HUES48 (cell line): Measurements from ENCODE around the gene KCTD7.
A peak's percentile ranks its signal among the peaks of the same experiment; 100 is the strongest.
"Not testable (repeated sequence)": the region's sequence is repeated elsewhere in the genome, so short reads cannot be mapped to it uniquely, and the experiment has no call there.

Experiments used
- H3K27ac ChIP-seq: one replicate; pipeline ENCODE4 v1.7.0; 2013; ENCODE audit warnings: low read depth, low read length, inconsistent platforms
- H3K27me3 ChIP-seq: 2 replicates; pipeline ENCODE4 v1.6.1; 2013; ENCODE audit warnings: mild to moderate bottlenecking, low read length; ENCODE audit not compliant: control insufficient read depth, insufficient read depth
- H3K36me3 ChIP-seq: 2 replicates; pipeline ENCODE4 v1.6.1; 2013; ENCODE audit warnings: low read length; ENCODE audit not compliant: control insufficient read depth, insufficient read depth
- H3K4me1 ChIP-seq: 2 replicates; pipeline ENCODE4 v1.6.1; 2013; ENCODE audit warnings: mild to moderate bottlenecking, low read length; ENCODE audit not compliant: control insufficient read depth, insufficient read depth
- H3K4me3 ChIP-seq: 2 replicates; pipeline ENCODE4 v1.5.1; 2013; ENCODE audit warnings: mild to moderate bottlenecking, low read depth, low read length
- H3K9ac ChIP-seq: 2 replicates; pipeline ENCODE4 v1.6.1; 2013; ENCODE audit warnings: mild to moderate bottlenecking, low read depth, low read length, moderate library complexity
- H3K9me3 ChIP-seq: 2 replicates; pipeline ENCODE4 v1.6.1; 2013; ENCODE audit warnings: low read length; ENCODE audit not compliant: control insufficient read depth, insufficient read depth

The KCTD7 gene

DNA sequence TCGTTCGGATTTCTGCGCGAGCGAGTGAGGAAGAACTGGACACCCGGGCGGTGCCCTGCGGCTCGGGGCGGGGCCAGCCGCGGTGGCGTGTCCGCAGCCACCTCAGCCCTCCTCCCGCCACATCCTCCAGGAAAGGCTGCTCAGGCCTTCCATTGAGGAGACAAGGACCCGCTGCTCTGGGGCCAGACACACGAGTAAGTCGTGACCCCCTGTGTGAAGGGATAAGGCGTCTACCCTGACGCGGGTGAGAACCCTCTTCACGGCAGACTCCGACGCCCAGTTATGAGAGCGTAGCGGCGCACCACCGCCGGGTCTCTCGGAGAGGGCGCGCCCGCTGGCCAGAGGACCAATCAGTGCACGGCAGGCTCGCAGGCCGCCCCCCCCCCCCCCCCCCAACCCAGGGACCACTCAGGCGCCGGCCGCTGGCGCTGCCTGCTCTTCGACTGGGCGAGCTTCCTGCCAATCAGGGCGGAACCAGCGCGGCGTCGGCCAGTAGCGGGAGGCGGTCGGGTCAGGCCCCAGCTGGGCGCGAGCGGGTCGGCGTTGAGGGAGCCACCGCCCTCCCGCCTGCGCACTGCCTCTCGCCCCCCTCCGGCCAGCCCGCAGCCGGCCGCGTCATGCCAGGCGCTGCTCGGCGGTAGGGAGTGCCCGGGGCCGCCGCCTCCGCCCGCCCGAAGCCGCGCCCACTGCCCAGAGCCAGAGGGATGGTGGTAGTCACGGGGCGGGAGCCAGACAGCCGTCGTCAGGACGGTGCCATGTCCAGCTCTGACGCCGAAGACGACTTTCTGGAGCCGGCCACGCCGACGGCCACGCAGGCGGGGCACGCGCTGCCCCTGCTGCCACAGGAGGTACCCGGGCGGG, at the start of gene KCTD7:
Gene KCTD7, plus strand, starts transcription at position 521 of the 861 bp plus-strand sequence. Its CDS starts 184 bp downstream, at position 705.
- H3K4me3 ChIP-seq, result peak within 1 kb of the TSS; percentile 99
- 0 out of 2 replicates have a peak, but pooled peaks cover 5% of the 10 kb centered on the region for H3K4me1 ChIP-seq
- peak within 1 kb of the TSS; percentile 95 for H3K27ac ChIP-seq
- H3K9me3 ChIP-seq, result no peaks in the 10 kb centered on the region
- H3K36me3 ChIP-seq, result peaks cover 4% of the 10 kb centered on the region; the same call in 1 of the 2 replicates
- H3K27me3 ChIP-seq, result no peaks in the 10 kb centered on the region
- peak within 1 kb of the TSS; percentile 78 for H3K9ac ChIP-seq

DNA sequence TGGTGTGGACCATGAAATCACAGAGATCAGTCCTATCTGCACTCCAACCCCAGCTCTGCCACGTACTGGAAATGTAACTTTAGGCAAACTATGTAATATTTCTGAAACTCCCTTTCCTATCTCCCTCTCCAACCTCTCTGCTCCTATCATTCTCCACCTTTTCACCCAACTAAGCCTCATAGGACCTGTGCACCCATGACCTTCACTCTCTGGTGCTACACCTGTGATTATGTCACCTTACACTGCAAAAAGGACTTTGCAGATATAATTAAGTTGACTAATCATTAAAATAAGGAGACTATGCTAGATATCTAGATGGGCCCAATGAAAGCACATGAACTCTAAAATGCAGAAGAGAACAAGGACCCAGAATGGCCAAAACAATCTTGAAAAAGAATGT, 48.3 kb upstream of the KCTD7 start:
- H3K36me3 ChIP-seq, result peaks cover 43% of the 10 kb centered on the region

DNA sequence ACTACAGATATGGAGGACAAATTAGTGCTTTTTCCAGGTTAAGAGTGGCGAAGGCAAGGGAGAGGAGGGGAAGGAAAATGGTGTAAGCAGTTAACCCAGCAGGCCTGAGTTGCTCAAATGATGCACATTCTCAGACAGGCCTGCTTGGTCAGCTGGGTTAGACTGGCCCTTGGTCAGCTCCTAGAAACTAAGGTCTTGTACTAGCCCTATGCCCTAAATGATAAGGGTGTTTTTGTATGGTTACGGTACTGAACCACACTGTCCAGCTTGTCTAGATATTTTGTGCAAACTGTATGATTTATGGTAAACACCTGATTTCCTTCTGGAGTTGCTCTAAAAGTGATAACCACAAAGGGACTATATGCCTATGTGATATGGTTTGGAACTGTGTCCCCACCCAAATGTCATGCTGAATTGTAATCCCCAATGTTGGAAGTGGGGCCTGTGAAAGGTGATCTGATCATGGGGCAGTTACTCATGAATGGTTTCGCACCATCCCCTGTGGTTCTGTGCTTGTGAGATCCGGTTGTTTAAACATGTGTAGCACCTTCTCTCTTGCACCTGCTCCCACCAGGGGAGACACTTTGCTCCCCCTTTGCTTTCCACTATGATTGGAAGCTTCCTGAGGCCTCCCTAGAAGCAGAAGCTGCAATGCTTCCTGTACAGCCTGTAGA, 45.7 kb upstream of the KCTD7 start:
- H3K27me3 ChIP-seq, H3K27ac ChIP-seq: not testable (repeated sequence)
- peaks cover 31% of the 10 kb centered on the region for H3K36me3 ChIP-seq

More for the DNA sequence above, 48.3 kb upstream of the KCTD7 start:
- not testable (repeated sequence) for H3K27me3 ChIP-seq, H3K27ac ChIP-seq, H3K9me3 ChIP-seq, H3K9ac ChIP-seq, H3K4me1 ChIP-seq, H3K4me3 ChIP-seq

DNA sequence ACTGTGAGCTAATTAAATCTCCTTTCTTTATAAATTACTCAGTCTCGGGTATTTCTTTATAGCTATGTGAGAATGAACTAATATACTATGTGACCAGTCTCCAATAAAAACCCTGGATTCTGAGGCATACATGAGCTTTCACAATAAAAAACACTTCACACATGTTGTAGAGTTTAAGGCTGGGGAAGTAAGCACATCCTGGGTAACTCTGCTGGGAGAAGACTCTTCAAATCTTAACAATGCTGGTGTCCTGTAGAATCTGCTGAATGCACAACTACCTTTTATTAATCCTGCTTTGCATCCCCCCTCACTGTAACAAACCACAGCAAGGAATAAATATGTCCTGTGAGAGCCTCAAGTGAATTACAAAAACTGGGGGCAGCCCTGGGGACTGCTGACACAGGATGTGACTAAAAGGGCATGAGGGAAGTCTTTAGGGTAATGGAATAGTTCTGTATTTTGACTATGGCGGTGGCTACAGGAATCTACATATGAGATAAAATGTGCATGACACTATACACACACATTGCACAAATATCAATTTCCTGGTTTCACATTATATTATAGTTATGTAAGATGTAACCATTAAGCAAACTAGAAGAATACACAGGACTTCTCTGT, 45.1 kb upstream of the KCTD7 start:
- H3K9ac ChIP-seq, result no peak overlapping the region
- H3K27me3 ChIP-seq, result no peaks in the 10 kb centered on the region
- no peak overlapping the region for H3K4me3 ChIP-seq
- no peaks in the 10 kb centered on the region for H3K9me3 ChIP-seq
- H3K27ac ChIP-seq, result no peak overlapping the region
- H3K4me1 ChIP-seq, result no peaks in the 10 kb centered on the region
- H3K36me3 ChIP-seq, result peaks cover 31% of the 10 kb centered on the region

More for the DNA sequence above, 45.7 kb upstream of the KCTD7 start:
- H3K9ac ChIP-seq, H3K9me3 ChIP-seq, H3K4me1 ChIP-seq, H3K4me3 ChIP-seq: not testable (repeated sequence)

DNA sequence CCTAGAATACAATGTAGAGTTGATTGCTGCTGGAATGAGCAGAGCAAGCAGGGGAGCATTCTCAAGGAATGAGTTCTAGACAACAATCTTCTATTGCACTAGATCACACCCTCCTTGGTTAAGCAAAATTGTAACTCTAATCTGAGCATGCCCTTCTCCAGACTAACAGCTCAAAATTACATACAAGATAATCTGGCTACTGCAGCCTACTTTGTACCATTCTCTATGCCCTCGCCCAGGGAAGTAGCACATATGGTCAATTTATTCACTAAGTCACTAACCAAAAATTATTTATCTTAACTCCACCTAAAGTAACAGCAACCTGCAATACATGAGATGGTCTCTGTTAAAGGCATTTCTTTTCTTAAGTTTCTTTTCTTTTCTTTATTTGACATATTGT, 42.5 kb upstream of the KCTD7 start:
- no peak overlapping the region for H3K9ac ChIP-seq
- H3K4me1 ChIP-seq, result no peaks in the 10 kb centered on the region
- H3K36me3 ChIP-seq, result peaks cover 26% of the 10 kb centered on the region
- no peak overlapping the region for H3K27ac ChIP-seq
- H3K4me3 ChIP-seq, result no peak overlapping the region
- H3K27me3 ChIP-seq, result no peaks in the 10 kb centered on the region
- H3K9me3 ChIP-seq, result no peaks in the 10 kb centered on the region

DNA sequence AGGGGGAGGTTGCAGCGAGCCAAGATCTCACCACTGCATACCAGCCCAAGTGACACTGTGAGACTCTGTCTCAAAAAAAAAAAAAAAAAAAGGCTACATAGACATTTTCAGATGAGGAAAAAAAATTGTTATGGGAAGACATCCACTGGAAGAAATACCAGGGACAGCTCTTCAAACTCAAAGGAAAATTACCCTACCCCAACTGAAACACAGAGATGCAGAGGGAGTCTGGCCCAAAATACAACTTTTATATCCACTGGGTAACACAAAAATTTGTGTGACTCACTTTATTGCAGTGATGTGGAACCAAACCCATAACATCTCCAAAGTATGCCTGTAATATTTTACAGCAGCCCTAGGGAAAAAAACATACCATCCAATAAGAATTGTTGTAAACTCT, 40.5 kb upstream of the KCTD7 start:
- not testable (repeated sequence) for H3K9ac ChIP-seq, H3K4me1 ChIP-seq, H3K9me3 ChIP-seq, H3K27ac ChIP-seq, H3K4me3 ChIP-seq, H3K27me3 ChIP-seq
- peaks cover 12% of the 10 kb centered on the region for H3K36me3 ChIP-seq

DNA sequence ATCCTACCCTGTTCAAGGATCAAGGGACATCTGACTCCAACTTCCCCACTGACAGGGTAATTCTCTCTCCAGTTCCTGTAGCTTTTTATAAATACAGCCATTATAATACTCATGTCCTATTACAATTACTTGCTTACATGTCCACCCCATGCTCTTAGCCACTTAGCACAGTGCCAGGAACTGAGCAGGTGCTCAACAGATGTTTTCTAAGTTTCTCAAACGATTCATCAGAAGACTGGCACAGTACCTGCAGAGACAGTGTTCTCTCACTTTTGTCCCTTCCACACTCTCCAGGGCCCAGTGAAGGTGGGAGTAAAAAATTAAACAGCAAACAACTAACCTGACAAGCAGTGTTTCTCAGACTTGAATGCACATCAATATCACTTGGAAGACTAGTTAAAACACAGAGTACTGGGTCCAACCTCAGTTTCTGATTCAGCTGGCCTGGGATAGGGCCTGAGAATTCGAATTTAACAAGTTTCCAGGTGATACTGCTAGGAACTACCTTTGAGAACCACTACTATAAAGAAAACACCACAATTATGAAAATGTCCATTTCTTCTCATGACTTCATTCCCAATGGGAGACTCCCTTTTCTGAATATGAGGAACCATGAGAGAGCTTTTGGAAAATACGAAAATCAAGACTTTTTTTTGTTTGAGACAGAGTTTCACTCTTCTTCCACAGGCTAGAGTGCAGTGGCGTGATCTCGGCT, 39.7 kb upstream of the KCTD7 start:
- not testable (repeated sequence) for H3K9me3 ChIP-seq, H3K27me3 ChIP-seq, H3K4me3 ChIP-seq, H3K27ac ChIP-seq, H3K36me3 ChIP-seq, H3K4me1 ChIP-seq, H3K9ac ChIP-seq

DNA sequence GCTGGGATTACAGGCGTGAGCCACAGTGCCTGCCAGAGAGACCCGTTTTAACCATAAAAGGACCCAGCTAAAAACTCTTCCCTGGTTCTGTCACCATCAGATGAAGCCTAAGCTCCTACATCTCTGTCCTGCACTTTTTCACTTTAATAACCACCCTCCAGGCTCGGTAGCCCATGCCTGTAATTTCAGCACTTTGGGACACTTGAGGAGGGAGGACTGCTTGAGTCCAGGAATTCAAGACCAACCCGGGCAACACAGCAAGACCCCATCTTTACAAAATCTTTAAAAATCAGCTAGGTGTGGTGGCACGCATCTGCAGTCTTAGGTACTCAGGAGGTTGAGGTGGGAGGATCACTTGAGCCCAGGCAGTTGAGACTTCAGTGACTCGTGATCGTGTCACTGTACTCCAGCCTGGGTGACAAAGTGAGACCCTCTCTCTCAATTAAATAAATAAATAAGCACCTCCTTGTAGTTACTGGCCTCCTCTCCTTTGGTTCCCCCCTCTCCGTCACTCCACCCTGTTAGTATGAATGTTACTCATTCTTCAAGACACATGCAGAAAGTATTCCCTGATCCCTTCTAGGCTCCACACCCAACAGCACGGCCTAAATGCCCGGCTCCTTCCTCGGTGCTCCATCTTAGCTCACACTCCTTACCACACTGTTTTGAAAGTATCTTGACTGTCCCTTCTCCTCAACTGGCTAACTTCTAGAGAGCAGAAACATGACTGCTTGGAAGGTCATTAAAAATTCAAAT, 38.2 kb upstream of the KCTD7 start:
- H3K9ac ChIP-seq, result not testable (repeated sequence)

DNA sequence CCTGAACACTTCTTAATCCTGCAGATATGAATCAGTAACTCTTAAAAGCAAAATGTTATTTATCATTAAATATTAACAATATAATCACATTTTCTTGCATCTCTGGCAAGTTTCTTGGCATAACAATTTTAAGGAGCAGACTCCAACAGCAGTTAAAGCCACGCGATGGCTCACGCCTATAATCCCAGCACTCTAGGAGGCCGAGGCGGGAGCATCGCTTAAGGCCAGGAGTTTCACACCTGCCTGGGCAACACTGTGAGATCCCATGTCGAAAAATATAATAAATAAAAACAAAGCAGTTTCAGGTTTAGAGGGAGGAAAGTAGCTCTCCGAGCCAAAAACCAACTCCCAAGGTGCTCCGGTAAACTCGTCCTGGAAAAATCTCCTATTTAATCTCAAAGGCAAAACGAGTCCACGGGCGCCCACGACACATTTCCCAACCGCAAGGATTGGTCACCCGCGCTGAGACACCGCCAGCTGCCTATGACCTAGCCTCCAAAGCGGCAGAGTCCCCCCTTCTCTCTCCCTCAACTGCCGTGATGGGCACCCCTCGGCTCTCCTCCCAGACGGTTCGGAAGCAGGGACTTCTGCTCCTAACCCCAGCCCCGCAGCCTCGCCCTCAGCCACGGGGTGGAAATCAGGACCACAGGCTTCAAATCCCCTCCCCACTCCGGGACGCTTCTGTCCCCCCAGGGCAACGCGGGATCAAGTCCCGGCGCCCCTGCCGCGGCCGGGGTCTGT, 37.5 kb upstream of the KCTD7 start:
- not testable (repeated sequence) for H3K36me3 ChIP-seq, H3K27me3 ChIP-seq, H3K4me1 ChIP-seq
- peaks cover 15% of the 10 kb centered on the region for H3K9me3 ChIP-seq
- peak overlapping the region; percentile 85 for H3K9ac ChIP-seq
- H3K27ac ChIP-seq, result peak overlapping the region; percentile 95
- H3K4me3 ChIP-seq, result peak overlapping the region; percentile 89

More for the DNA sequence above, 38.2 kb upstream of the KCTD7 start:
- not testable (repeated sequence) for H3K27ac ChIP-seq, H3K4me1 ChIP-seq, H3K27me3 ChIP-seq, H3K36me3 ChIP-seq
- H3K4me3 ChIP-seq, result peak overlapping the region; percentile 89
- peaks cover 12% of the 10 kb centered on the region for H3K9me3 ChIP-seq
